ENCODE results near the gene FGF7.

The FGF7 gene

GRCh38 chr15:49406352-49407118 is 16.5 kb upstream of the FGF7 start:
- Histone ChIP-seq H3K9me3 (ENCODE audit: severe bottlenecking) (no peaks in the 10 kb centered on the region), H3K27me3 (ENCODE audit: insufficient read depth, low read depth, severe bottlenecking) (no peaks in the 10 kb centered on the region), H3K36me3 (no peaks in the 10 kb centered on the region), H3K27ac (no peak overlapping the region), H3K4me3 (ENCODE audit: low read depth, low read length) (no peak overlapping the region)
- TF ChIP-seq CTCF (IDR thresholded peaks at IDR 0.05; ENCODE audit: low read depth, low read length) = no peak
- no peak for DNase-seq

- H3K9me3 ChIP-seq (ENCODE audit: severe bottlenecking) = no peaks in the 10 kb centered on the region
- H3K27ac ChIP-seq = no peak overlapping the region
- no peaks in the 10 kb centered on the region for H3K36me3 ChIP-seq
- TF ChIP-seq CTCF (IDR thresholded peaks at IDR 0.05; ENCODE audit: low read depth, low read length) = no peak
- no peaks in the 10 kb centered on the region for H3K27me3 ChIP-seq (ENCODE audit: insufficient read depth, low read depth, severe bottlenecking)
- H3K4me3 ChIP-seq (ENCODE audit: low read depth, low read length) = no peak overlapping the region
- no peak for DNase-seq
These were observed 12.4 kb upstream of the FGF7 start for GRCh38 chr15:49410641-49411040.

- Histone ChIP-seq H3K36me3 (no peaks in the 10 kb centered on the region), H3K4me3 (ENCODE audit: low read depth, low read length) (no peak overlapping the region), H3K27me3 (ENCODE audit: insufficient read depth, low read depth, severe bottlenecking) (no peaks in the 10 kb centered on the region), H3K27ac (no peak overlapping the region), H3K9me3 (ENCODE audit: severe bottlenecking) (no peaks in the 10 kb centered on the region)
- DNase-seq = no peak
- TF ChIP-seq CTCF (IDR thresholded peaks at IDR 0.05; ENCODE audit: low read depth, low read length) = no peak
These were observed 10.2 kb upstream of the FGF7 start for GRCh38 chr15:49412797-49413196.

GRCh38 chr15:49415149-49415548 is 7.9 kb upstream of the FGF7 start:
- Histone ChIP-seq H3K36me3 (no peaks in the 10 kb centered on the region), H3K9me3 (ENCODE audit: severe bottlenecking) (no peaks in the 10 kb centered on the region), H3K27me3 (ENCODE audit: insufficient read depth, low read depth, severe bottlenecking) (no peaks in the 10 kb centered on the region), H3K4me3 (ENCODE audit: low read depth, low read length) (no peak overlapping the region), H3K27ac (no peak overlapping the region)
- TF ChIP-seq CTCF (IDR thresholded peaks at IDR 0.05; ENCODE audit: low read depth, low read length) = no peak
- DNase-seq = no peak

- H3K36me3 ChIP-seq = no peaks in the 10 kb centered on the region
- no peaks in the 10 kb centered on the region for H3K27me3 ChIP-seq (ENCODE audit: insufficient read depth, low read depth, severe bottlenecking)
- H3K27ac ChIP-seq = no peak overlapping the region
- no peak for DNase-seq
- no peak overlapping the region for H3K4me3 ChIP-seq (ENCODE audit: low read depth, low read length)
- TF ChIP-seq CTCF (IDR thresholded peaks at IDR 0.05; ENCODE audit: low read depth, low read length) = no peak
- no peaks in the 10 kb centered on the region for H3K9me3 ChIP-seq (ENCODE audit: severe bottlenecking)
These were observed 7.4 kb upstream of the FGF7 start for GRCh38 chr15:49415638-49416037.

GRCh38 chr15:49418811-49419210 is 4.2 kb upstream of the FGF7 start:
- DNase-seq = no peak
- no peaks in the 10 kb centered on the region for H3K36me3 ChIP-seq
- H3K9me3 ChIP-seq (ENCODE audit: severe bottlenecking) = no peaks in the 10 kb centered on the region
- no peak overlapping the region for H3K4me3 ChIP-seq (ENCODE audit: low read depth, low read length)
- TF ChIP-seq CTCF (IDR thresholded peaks at IDR 0.05; ENCODE audit: low read depth, low read length) = no peak
- no peak overlapping the region for H3K27ac ChIP-seq
- no peaks in the 10 kb centered on the region for H3K27me3 ChIP-seq (ENCODE audit: insufficient read depth, low read depth, severe bottlenecking)
